K562 (cell line): ENCODE measurements around the gene PRR7. TPM values are rescaled to one million over a fixed set of nuclear protein-coding genes. Genes with fewer than 3 reads are reported as not detected.

Source experiments
- ASH1L ChIP-seq: fragments of 450-650 bp; IDR thresholded peaks from 2 replicates; pipeline ENCODE4 v1.6.1; 2018; ENCODE audit warnings: borderline replicate concordance, mild to moderate bottlenecking, low read depth; ENCODE audit not compliant: partially characterized antibody
- BDP1 ChIP-seq: IDR thresholded peaks from 3 replicates; pipeline ENCODE4 v1.6.1; 2011; ENCODE audit not compliant: insufficient read length, insufficient read depth
- HEY1 ChIP-seq: fragments of 250-450 bp; sonication (Bioruptor Pico); IDR thresholded peaks from 2 replicates; pipeline ENCODE4 v1.5.0; 2020; ENCODE audit warnings: mild to moderate bottlenecking, moderate library complexity, borderline replicate concordance
- HOMEZ ChIP-seq: fragments of 250-450 bp; sonication (Bioruptor Pico); IDR thresholded peaks from 2 replicates; pipeline ENCODE4 v1.4.0; 2020; ENCODE audit warnings: mild to moderate bottlenecking, moderate library complexity
- IRF2 ChIP-seq: sonication (generic); formaldehyde crosslinking; IDR thresholded peaks from 2 replicates; pipeline ENCODE4 v1.8.1; 2022; ENCODE audit warnings: mild to moderate bottlenecking, missing genetic modification reagents
- KLF10 ChIP-seq: fragments of 250-450 bp; sonication (Bioruptor Pico); IDR thresholded peaks from 2 replicates; pipeline ENCODE4 v1.6.1; 2021; ENCODE audit warnings: matching md5 sums
- MECOM ChIP-seq: fragments of 250-450 bp; sonication (Bioruptor Pico); IDR thresholded peaks from 2 replicates; pipeline ENCODE4 v1.8.0; 2022; ENCODE audit warnings: inconsistent platforms
- MYBL2 ChIP-seq, 2 experiments: fragments of 450-650 bp in 1 of 2; sonication (generic) in 1 of 2; formaldehyde crosslinking in 1 of 2; IDR thresholded peaks; 2 replicates each; pipeline versions ENCODE4 v1.6.1 to v1.8.1; 2017 to 2022; ENCODE audit warnings: borderline replicate concordance in 1 of 2, inconsistent platforms in 1 of 2, low read depth in 1 of 2, mild to moderate bottlenecking in 1 of 2, missing genetic modification reagents in 1 of 2, moderate library complexity in 1 of 2
- PHF21A ChIP-seq: fragments of 450-650 bp; IDR thresholded peaks from 2 replicates; pipeline ENCODE4 v1.6.1; 2017; ENCODE audit warnings: low read depth, borderline replicate concordance
- TBL1XR1 ChIP-seq, 2 experiments: IDR thresholded peaks; 2 replicates each; pipeline ENCODE4 v1.6.1; 2012; ENCODE audit warnings: improper control_type of control experiment in 2 of 2, low read length in 2 of 2, mild to moderate bottlenecking in 1 of 2
- ZNF311 ChIP-seq: fragments of 250-450 bp; sonication (Bioruptor Pico); IDR thresholded peaks from 2 replicates; pipeline ENCODE4 v1.4.0; 2020; ENCODE audit warnings: mild to moderate bottlenecking, moderate library complexity
- ZNF384 ChIP-seq: IDR thresholded peaks from 2 replicates; pipeline ENCODE4 v1.6.1; 2012; ENCODE audit warnings: low read depth, low read length, improper control_type of control experiment
- ZNF668 ChIP-seq: fragments of 250-450 bp; sonication (Bioruptor Pico); IDR thresholded peaks from 2 replicates; pipeline ENCODE4 v1.8.0; 2022; ENCODE audit warnings: mild to moderate bottlenecking, inconsistent platforms
- ZNF717 ChIP-seq: fragments of 250-450 bp; sonication (Bioruptor Pico); IDR thresholded peaks from 2 replicates; pipeline ENCODE4 v1.5.0; 2021
- ZNF785 ChIP-seq: fragments of 250-450 bp; sonication (Bioruptor Pico); IDR thresholded peaks from 2 replicates; pipeline ENCODE4 v1.4.0; 2020; ENCODE audit warnings: mild to moderate bottlenecking
- polyA plus RNA-seq, 8 experiments: library from polyadenylated mRNA; depleted of rRNA in 4 of 8; stranded (reverse) in 5 of 8; unstranded in 3 of 8; fragments of >200 nt; fragmentation: Nextera tagmentation in 2 of 8; fragmentation: Illumina TruSeq in 1 of 8; extraction: Ambion mirVana in 2 of 8; extraction: Trizol in 1 of 8; gene quantifications; 2 replicates each; pipeline versions ENCODE4 v1.2.1 to v1.2.3, GENCODE V29; 2011 to 2014; ENCODE audit warnings: inconsistent platforms in 1 of 8, missing spikeins in 1 of 8
- total RNA-seq, 7 experiments: library from RNA; depleted of rRNA in 6 of 7; stranded (reverse); fragments of >200 nt in 6 of 7; fragmentation: Illumina TruSeq in 2 of 7; extraction: Trizol in 2 of 7; gene quantifications; 2 replicates each; pipeline versions ENCODE4 v1.2.1 to v1.2.3, GENCODE V29; 2011 to 2021; ENCODE audit warnings: low replicate concordance in 1 of 7
- TF ChIP-seq, protein P1 (sequence below): fragments of 250-450 bp; sonication (Bioruptor Pico); IDR thresholded peaks from 2 replicates; pipeline ENCODE4 v1.4.0; 2020; ENCODE audit warnings: mild to moderate bottlenecking, moderate library complexity, borderline replicate concordance
- TF ChIP-seq, protein P2 (sequence below), 3 experiments: fragments of 200-800 bp in 1 of 3; sonication (Bioruptor generic) in 1 of 3; sonication (generic) in 1 of 3; formaldehyde crosslinking in 1 of 3; IDR thresholded peaks; 2 replicates each; pipeline versions ENCODE4 v1.6.1 to v1.8.0; 2016 to 2022; ENCODE audit warnings: mild to moderate bottlenecking in 2 of 3, missing compliant biosample characterization in 2 of 3, missing genetic modification characterization in 2 of 3, missing genetic modification reagents in 1 of 3
- TF ChIP-seq, protein P3 (sequence below): sonication (generic); formaldehyde crosslinking; IDR thresholded peaks from 2 replicates; pipeline ENCODE4 v1.4.0; 2020; ENCODE audit warnings: mild to moderate bottlenecking, missing genetic modification reagents

Gene PRR7
- total and polyA plus RNA-seq, 9 of the 15 experiments (the other 6 are each of a cell fraction or from before 2014, with no cell fraction given): 0.80 to 11.3 (median 10.4) TPM; not detected in 4

DNA sequence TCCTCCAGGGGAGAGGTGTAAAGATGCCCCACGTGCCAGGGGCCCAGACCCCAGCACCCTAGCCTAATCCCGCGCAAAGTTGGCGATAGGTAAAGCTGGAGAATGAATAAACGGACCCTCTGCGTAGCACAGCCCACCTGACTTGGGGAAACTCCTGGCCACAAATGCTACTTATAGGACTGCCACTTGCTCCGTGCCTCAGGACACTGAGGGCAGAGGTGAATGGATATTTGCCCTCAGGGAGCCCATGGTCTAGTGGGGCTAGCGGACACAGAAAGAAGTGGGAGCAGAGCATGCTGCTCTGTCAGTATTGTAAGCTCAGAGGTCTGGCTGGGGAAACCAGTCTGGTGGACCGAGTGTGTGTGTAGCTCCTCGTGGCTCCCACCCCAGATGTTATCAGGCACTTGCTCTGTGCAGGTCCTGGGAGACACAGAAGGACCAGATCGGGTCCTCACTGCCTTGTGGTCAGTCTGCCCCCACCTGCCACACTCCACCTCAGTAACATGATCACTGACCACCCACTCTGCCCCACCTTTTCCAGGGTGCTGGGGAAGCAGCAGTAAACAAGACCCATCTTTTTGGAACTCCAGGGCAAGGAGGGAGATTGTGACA, 19.3 kb upstream of the PRR7 start (continued):
- TF ChIP-seq, protein P1, sequence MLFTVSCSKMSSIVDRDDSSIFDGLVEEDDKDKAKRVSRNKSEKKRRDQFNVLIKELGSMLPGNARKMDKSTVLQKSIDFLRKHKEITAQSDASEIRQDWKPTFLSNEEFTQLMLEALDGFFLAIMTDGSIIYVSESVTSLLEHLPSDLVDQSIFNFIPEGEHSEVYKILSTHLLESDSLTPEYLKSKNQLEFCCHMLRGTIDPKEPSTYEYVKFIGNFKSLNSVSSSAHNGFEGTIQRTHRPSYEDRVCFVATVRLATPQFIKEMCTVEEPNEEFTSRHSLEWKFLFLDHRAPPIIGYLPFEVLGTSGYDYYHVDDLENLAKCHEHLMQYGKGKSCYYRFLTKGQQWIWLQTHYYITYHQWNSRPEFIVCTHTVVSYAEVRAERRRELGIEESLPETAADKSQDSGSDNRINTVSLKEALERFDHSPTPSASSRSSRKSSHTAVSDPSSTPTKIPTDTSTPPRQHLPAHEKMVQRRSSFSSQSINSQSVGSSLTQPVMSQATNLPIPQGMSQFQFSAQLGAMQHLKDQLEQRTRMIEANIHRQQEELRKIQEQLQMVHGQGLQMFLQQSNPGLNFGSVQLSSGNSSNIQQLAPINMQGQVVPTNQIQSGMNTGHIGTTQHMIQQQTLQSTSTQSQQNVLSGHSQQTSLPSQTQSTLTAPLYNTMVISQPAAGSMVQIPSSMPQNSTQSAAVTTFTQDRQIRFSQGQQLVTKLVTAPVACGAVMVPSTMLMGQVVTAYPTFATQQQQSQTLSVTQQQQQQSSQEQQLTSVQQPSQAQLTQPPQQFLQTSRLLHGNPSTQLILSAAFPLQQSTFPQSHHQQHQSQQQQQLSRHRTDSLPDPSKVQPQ: no peak
- no peak for TF ChIP-seq TBL1XR1 (IDR thresholded peaks at IDR 0.05; ENCODE audit: low read length in 2 of 2)
- TF ChIP-seq ZNF785 (CRISPR knock-in tag): no peak
- no peak for TF ChIP-seq ZNF717
- TF ChIP-seq PHF21A: no peak
- TF ChIP-seq BDP1: no peak
- no peak for TF ChIP-seq IRF2 (CRISPR knock-in tag)
- TF ChIP-seq ZNF384: no peak
- TF ChIP-seq HOMEZ (CRISPR knock-in tag): no peak
- TF ChIP-seq ZNF668 (CRISPR knock-in tag): no peak
- TF ChIP-seq ZNF311 (CRISPR knock-in tag): no peak
- no peak for TF ChIP-seq KLF10 (CRISPR knock-in tag)
- TF ChIP-seq, protein P2, sequence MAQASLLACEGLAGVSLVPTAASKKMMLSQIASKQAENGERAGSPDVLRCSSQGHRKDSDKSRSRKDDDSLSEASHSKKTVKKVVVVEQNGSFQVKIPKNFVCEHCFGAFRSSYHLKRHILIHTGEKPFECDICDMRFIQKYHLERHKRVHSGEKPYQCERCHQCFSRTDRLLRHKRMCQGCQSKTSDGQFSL (CRISPR knock-in tag; IDR thresholded peaks at IDR 0.05): no peak
- TF ChIP-seq, protein P2 (tag; IDR thresholded peaks at IDR 0.05): no peak
- TF ChIP-seq MYBL2 (IDR thresholded peaks at IDR 0.05; ENCODE audit: low read depth): no peak
- no peak for TF ChIP-seq MYBL2 (CRISPR knock-in tag; IDR thresholded peaks at IDR 0.05; ENCODE audit: borderline replicate concordance)
- TF ChIP-seq ASH1L: no peak
- TF ChIP-seq MECOM (CRISPR knock-in tag): no peak
- TF ChIP-seq, protein P3, sequence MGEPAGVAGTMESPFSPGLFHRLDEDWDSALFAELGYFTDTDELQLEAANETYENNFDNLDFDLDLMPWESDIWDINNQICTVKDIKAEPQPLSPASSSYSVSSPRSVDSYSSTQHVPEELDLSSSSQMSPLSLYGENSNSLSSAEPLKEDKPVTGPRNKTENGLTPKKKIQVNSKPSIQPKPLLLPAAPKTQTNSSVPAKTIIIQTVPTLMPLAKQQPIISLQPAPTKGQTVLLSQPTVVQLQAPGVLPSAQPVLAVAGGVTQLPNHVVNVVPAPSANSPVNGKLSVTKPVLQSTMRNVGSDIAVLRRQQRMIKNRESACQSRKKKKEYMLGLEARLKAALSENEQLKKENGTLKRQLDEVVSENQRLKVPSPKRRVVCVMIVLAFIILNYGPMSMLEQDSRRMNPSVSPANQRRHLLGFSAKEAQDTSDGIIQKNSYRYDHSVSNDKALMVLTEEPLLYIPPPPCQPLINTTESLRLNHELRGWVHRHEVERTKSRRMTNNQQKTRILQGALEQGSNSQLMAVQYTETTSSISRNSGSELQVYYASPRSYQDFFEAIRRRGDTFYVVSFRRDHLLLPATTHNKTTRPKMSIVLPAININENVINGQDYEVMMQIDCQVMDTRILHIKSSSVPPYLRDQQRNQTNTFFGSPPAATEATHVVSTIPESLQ: no peak; the same call in 1 of the 2 replicates
- no peak for TF ChIP-seq HEY1 (CRISPR knock-in tag)
